BJ (cell line): ENCODE data around the gene BAZ2B. TPM values are rescaled to one million over a fixed set of nuclear protein-coding genes. Genes with fewer than 3 reads are reported as not detected.
A peak's percentile ranks its signal among the peaks of the same experiment; 100 is the strongest.

Experiments
- CTCF ChIA-PET: fragments of 350-600 bp; formaldehyde crosslinking; extraction: SDS; loops from one replicate; lab custom pipeline; 2021; ENCODE audit warnings: antibody characterized with exemption, inconsistent platforms; lab: Yijun Ruan, JAX
- POLR2A ChIA-PET: fragments of 300-600 bp; sonication (Branson Sonifier 250); formaldehyde crosslinking; extraction: SDS; loops from one replicate; lab custom pipeline; 2021; ENCODE audit warnings: antibody characterized with exemption; lab: Charles Lee
- DNase-seq: peaks from one replicate; pipeline ENCODE4 v3.0.0-alpha.2; 2011; ENCODE audit warnings: low read depth
- H3K27me3 ChIP-seq: 2 replicates; pipeline ENCODE4 v1.6.0; 2011; ENCODE audit warnings: low read length; ENCODE audit not compliant: control insufficient read depth, insufficient read depth
- H3K36me3 ChIP-seq: 2 replicates; pipeline ENCODE4 v1.5.1; 2011; ENCODE audit warnings: low read length; ENCODE audit not compliant: control insufficient read depth, insufficient read depth
- H3K4me3 ChIP-seq: 2 replicates; pipeline ENCODE4 v1.5.1; 2011; ENCODE audit warnings: low read depth, mild to moderate bottlenecking, control low read depth, low read length
- polyA plus RNA-seq: library from polyadenylated mRNA; depleted of rRNA; stranded (reverse); fragments of >200 nt; gene quantifications from 2 replicates; pipeline ENCODE4 v1.2.3, GENCODE V29; 2011
- TF ChIP-seq, protein P1 (sequence below): IDR thresholded peaks from 2 replicates; pipeline ENCODE4 v1.5.1; 2011; ENCODE audit warnings: low read depth, mild to moderate bottlenecking, control low read depth, inconsistent platforms, low read length, moderate library complexity; ENCODE audit not compliant: insufficient read depth

Gene BAZ2B
- polyA plus RNA-seq, 1 experiment: 16.0 TPM

DNA sequence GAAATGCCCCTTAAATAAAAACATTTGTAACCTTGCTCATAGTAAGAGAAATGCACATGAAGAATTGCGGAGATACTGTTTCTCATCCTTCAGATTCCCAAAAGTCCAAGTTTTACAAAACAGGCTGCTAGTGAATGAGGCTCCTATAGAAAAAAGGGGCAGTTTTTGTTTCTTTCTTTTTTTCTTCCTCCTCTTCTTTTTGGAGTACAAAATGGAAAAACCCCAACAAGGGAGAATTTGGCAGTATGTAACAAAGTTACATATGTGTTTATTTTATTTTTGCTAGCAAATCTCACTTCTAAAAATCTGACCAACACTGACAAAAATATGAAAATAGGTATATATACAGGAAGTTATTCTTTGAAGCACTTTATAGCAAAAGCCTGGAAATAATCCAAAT lies 7.1 kb upstream of the BAZ2B start:
- TF ChIP-seq, protein P1, sequence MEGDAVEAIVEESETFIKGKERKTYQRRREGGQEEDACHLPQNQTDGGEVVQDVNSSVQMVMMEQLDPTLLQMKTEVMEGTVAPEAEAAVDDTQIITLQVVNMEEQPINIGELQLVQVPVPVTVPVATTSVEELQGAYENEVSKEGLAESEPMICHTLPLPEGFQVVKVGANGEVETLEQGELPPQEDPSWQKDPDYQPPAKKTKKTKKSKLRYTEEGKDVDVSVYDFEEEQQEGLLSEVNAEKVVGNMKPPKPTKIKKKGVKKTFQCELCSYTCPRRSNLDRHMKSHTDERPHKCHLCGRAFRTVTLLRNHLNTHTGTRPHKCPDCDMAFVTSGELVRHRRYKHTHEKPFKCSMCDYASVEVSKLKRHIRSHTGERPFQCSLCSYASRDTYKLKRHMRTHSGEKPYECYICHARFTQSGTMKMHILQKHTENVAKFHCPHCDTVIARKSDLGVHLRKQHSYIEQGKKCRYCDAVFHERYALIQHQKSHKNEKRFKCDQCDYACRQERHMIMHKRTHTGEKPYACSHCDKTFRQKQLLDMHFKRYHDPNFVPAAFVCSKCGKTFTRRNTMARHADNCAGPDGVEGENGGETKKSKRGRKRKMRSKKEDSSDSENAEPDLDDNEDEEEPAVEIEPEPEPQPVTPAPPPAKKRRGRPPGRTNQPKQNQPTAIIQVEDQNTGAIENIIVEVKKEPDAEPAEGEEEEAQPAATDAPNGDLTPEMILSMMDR: no peak
- H3K27me3 ChIP-seq: no peaks in the 10 kb centered on the region; the same call in 1 of the 2 replicates
- CTCF ChIA-PET: no interaction called here
- DNase-seq: no peak
- H3K4me3 ChIP-seq: no peak overlapping the region
- no peaks in the 10 kb centered on the region for H3K36me3 ChIP-seq
- POLR2A ChIA-PET: no interaction called here

DNA sequence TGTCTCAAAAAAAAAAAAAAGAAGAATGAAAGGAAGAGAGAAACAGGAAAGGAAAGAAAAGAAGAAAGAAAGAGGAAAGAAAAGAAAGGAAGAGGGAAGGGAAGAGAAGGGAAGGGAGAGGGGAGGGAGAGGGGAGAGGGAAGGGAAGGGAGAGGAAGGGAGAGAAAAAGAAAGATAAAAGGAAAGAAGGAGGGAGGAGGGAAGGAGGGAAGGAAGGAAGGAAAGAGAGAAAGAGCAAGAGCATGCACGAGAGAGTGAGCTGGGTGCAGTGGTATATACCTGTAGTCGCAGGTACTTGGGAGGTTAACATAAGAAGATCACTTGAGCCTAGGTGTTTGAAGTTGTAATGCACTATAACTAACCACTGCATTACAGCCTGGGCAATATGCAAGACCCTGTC lies 6.6 kb upstream of the BAZ2B start:
- H3K27me3 ChIP-seq: no peaks in the 10 kb centered on the region; the same call in 1 of the 2 replicates
- TF ChIP-seq, protein P1: no peak
- DNase-seq: no peak
- no peaks in the 10 kb centered on the region for H3K36me3 ChIP-seq
- ChIA-PET CTCF (no interaction called here), POLR2A (no interaction called here)
- no peak overlapping the region for H3K4me3 ChIP-seq

DNA sequence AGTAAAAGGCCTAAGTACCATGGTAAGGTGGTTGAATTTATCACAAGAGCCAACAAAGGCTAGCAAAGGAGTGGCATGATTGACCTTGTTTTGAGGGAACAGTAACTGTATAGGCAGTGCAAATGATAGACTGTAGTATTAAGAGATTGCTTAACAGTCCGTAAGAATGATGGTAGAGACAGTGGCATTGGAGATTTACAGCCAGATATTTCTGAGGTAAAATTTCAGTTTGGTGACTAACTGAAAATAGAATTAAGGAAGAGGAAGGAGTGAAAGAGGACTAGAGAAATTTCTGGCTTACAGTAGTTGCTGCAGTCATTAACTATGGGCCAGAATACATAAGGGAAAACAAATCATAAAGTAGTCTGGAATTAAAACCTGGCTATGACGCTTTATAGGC lies 4.4 kb upstream of the BAZ2B start:
- TF ChIP-seq, protein P1: no peak
- Histone ChIP-seq H3K27me3 (no peaks in the 10 kb centered on the region; the same call in 1 of the 2 replicates), H3K36me3 (no peaks in the 10 kb centered on the region), H3K4me3 (no peak overlapping the region)
- no peak for DNase-seq
- ChIA-PET CTCF (no interaction called here), POLR2A (no interaction called here)

DNA sequence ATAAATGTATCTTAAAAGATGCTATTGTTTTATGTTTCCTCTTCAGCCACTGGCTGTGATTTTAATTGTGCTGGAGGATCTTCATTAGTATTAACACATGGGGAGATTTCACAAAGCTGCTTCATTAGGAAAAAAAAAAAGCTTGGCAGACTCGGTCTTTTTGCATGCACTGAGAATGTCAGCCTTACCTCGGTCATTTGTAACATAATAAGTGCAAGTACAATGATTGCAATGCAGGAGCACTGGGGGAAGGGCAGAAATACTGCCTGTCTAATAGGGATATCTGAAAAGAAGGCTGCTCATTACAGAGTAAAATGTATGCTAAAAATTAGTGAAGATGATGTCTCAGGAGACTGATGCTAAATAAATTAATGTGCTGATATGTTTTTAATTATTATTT lies 1.3 kb upstream of the BAZ2B start:
- Histone ChIP-seq H3K4me3 (no peak overlapping the region), H3K27me3 (no peaks in the 10 kb centered on the region), H3K36me3 (no peaks in the 10 kb centered on the region)
- DNase-seq: no peak
- ChIA-PET CTCF (no interaction called here), POLR2A (no interaction called here)
- TF ChIP-seq, protein P1: no peak

DNA sequence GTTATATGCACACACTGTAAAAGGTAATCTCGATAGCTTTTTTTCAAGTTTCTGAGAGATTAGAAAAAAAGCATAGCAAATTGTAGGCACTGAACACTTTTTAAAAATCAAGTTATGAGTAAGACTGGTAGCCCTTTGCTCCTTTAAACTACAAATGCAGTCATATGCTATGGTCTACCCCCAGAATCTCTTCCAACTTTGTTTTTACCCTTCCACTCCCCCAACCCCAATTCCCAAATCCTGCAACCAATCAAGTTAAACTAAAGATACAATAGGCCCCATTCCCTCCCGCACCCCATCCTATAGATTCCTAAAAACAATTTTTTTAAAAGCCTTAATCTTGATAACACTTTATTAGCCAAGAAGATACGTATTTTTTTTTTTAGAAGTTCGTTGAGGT lies 752 bp upstream of the BAZ2B start:
- TF ChIP-seq, protein P1: no peak
- Histone ChIP-seq H3K36me3 (no peaks in the 10 kb centered on the region), H3K4me3 (peak overlapping the region; percentile 93), H3K27me3 (no peaks in the 10 kb centered on the region)
- POLR2A ChIA-PET: no interaction called here
- CTCF ChIA-PET: no interaction called here
- no peak for DNase-seq
